ENCODE data around the gene LSAMP. TPM values are rescaled to one million over a fixed set of nuclear protein-coding genes. Genes with fewer than 3 reads are reported as not detected.

The LSAMP gene
- total and polyA plus RNA-seq, 2 donors, result 0.71 to 1.5 TPM

DNA sequence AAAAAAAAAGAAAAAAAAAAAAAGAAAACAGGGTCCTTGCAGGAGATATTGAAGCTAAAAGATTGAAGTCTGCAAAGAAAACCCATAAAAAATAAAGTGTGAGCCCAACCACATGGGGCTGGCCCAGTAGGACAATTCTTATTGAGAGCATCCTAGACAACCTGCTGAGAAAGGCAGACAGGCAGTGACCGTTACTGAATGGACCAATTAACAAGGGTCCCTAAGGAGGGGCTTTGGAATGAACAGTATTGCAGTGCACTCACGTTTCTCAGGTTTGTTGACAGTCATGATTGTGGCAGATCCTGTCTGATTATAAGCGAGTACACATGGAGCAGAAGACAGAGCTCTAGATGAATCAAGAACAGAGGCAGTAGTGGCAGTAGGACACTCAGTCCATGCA lies 168.6 kb downstream of the LSAMP start:
- WGBS, result 71% methylated on average over 3 of the region's 3 CpGs
- no peaks in the 10 kb centered on the region for H3K27me3 ChIP-seq (ENCODE audit: control insufficient read depth in 2 of 2, insufficient read depth in 1 of 2, low read length in 1 of 2)
- no peak for DNase-seq (ENCODE audit: low read depth in 6 of 9, low spot score in 9 of 9)
- no peaks in the 10 kb centered on the region for H3K4me1 ChIP-seq (ENCODE audit: control insufficient read depth in 2 of 2, insufficient read depth in 2 of 2, low read length in 2 of 2)
- no peak overlapping the region for H3K4me3 ChIP-seq (ENCODE audit: low read length in 2 of 2)
- H3K36me3 ChIP-seq (ENCODE audit: control insufficient read depth in 2 of 2, insufficient read depth in 2 of 2, low read length in 1 of 2), result no peaks in the 10 kb centered on the region
- no peaks in the 10 kb centered on the region for H3K9me3 ChIP-seq (ENCODE audit: control insufficient read depth in 2 of 2, insufficient read depth in 1 of 2, low read length in 1 of 2)
- H3K27ac ChIP-seq (ENCODE audit: low read depth in 1 of 2, low read length in 1 of 2), result no peak overlapping the region

DNA sequence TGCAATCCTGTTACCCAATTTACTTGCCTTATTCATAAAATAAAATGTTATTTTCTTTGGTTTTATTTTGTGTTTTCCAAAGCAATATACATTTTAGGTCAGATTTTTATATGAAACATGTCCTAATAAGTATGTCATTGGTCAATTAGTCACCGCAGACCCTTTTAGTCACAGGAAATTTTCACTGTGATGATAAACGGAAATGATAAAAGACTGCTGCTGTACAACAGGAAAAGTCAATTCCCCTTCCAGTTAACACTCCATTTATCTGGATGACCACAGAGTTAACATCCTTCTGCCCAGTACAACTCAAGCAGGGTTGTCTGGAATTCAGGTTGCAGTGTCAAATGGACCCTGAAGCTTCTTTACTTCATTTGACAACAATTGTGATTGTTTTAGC lies 175.2 kb downstream of the LSAMP start:
- Histone ChIP-seq H3K27ac (ENCODE audit: low read depth in 1 of 2, low read length in 1 of 2) (no peak overlapping the region), H3K4me3 (ENCODE audit: low read length in 2 of 2) (no peak overlapping the region), H3K4me1 (ENCODE audit: control insufficient read depth in 2 of 2, insufficient read depth in 2 of 2, low read length in 2 of 2) (no peaks in the 10 kb centered on the region), H3K36me3 (ENCODE audit: control insufficient read depth in 2 of 2, insufficient read depth in 2 of 2, low read length in 1 of 2) (no peaks in the 10 kb centered on the region), H3K9me3 (ENCODE audit: control insufficient read depth in 2 of 2, insufficient read depth in 1 of 2, low read length in 1 of 2) (no peaks in the 10 kb centered on the region), H3K27me3 (ENCODE audit: control insufficient read depth in 2 of 2, insufficient read depth in 1 of 2, low read length in 1 of 2) (no peaks in the 10 kb centered on the region)
- DNase-seq (ENCODE audit: low read depth in 6 of 9, low spot score in 9 of 9), result no peak
- 21% methylated on average over 2 of the region's 2 CpGs for WGBS

DNA sequence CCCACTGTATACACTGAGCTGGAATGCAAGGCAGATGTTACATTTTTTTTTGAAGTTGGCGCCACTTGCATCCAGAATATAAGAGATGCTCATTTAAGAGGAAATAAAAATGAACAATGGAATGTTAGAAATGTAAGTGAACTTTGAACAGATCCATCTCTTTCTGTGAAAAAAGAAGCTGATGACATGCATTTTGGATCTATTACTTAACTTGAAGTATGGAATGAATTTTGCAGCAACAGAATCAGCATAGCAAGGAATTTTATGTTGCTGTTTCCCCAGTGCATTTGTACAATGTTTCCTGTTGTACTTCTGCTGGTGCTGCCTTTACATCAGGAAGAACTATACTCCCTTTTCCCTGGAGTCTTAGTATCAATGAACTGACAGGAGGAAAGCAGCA lies 178.2 kb downstream of the LSAMP start:
- DNase-seq (ENCODE audit: low read depth in 6 of 9, low spot score in 9 of 9), result no peak
- H3K4me3 ChIP-seq (ENCODE audit: low read length in 2 of 2), result no peak overlapping the region
- H3K9me3 ChIP-seq (ENCODE audit: control insufficient read depth in 2 of 2, insufficient read depth in 1 of 2, low read length in 1 of 2), result no peaks in the 10 kb centered on the region
- no peak overlapping the region for H3K27ac ChIP-seq (ENCODE audit: low read depth in 1 of 2, low read length in 1 of 2)
- no peaks in the 10 kb centered on the region for H3K4me1 ChIP-seq (ENCODE audit: control insufficient read depth in 2 of 2, insufficient read depth in 2 of 2, low read length in 2 of 2)
- 91% methylated on average over 1 of the region's 1 CpG for WGBS
- H3K27me3 ChIP-seq (ENCODE audit: control insufficient read depth in 2 of 2, insufficient read depth in 1 of 2, low read length in 1 of 2), result no peaks in the 10 kb centered on the region
- no peaks in the 10 kb centered on the region for H3K36me3 ChIP-seq (ENCODE audit: control insufficient read depth in 2 of 2, insufficient read depth in 2 of 2, low read length in 1 of 2)

- DNase-seq (ENCODE audit: low read depth in 6 of 9, low spot score in 9 of 9), result no peak
- Histone ChIP-seq H3K4me1 (ENCODE audit: control insufficient read depth in 2 of 2, insufficient read depth in 2 of 2, low read length in 2 of 2) (no peaks in the 10 kb centered on the region), H3K9me3 (ENCODE audit: control insufficient read depth in 2 of 2, insufficient read depth in 1 of 2, low read length in 1 of 2) (no peaks in the 10 kb centered on the region), H3K4me3 (ENCODE audit: low read length in 2 of 2) (no peak overlapping the region), H3K27me3 (ENCODE audit: control insufficient read depth in 2 of 2, insufficient read depth in 1 of 2, low read length in 1 of 2) (no peaks in the 10 kb centered on the region), H3K27ac (ENCODE audit: low read depth in 1 of 2, low read length in 1 of 2) (no peak overlapping the region), H3K36me3 (ENCODE audit: control insufficient read depth in 2 of 2, insufficient read depth in 2 of 2, low read length in 1 of 2) (no peaks in the 10 kb centered on the region)
- WGBS, result 86% methylated on average over 1 of the region's 1 CpG
Measured at GRCh38 chr3:116265976-116266584, 179.2 kb downstream of the LSAMP start.

- H3K27me3 ChIP-seq (ENCODE audit: control insufficient read depth in 2 of 2, insufficient read depth in 1 of 2, low read length in 1 of 2), result no peaks in the 10 kb centered on the region
- no peaks in the 10 kb centered on the region for H3K4me1 ChIP-seq (ENCODE audit: control insufficient read depth in 2 of 2, insufficient read depth in 2 of 2, low read length in 2 of 2)
- no peak overlapping the region for H3K4me3 ChIP-seq (ENCODE audit: low read length in 2 of 2)
- no peaks in the 10 kb centered on the region for H3K36me3 ChIP-seq (ENCODE audit: control insufficient read depth in 2 of 2, insufficient read depth in 2 of 2, low read length in 1 of 2)
- no peak overlapping the region for H3K27ac ChIP-seq (ENCODE audit: low read depth in 1 of 2, low read length in 1 of 2)
- DNase-seq (ENCODE audit: low read depth in 6 of 9, low spot score in 9 of 9), result no peak
- no peaks in the 10 kb centered on the region for H3K9me3 ChIP-seq (ENCODE audit: control insufficient read depth in 2 of 2, insufficient read depth in 1 of 2, low read length in 1 of 2)
- WGBS, result 87% methylated on average over 8 of the region's 8 CpGs
Measured at GRCh38 chr3:116265320-116265695, 180.0 kb downstream of the LSAMP start.

DNA sequence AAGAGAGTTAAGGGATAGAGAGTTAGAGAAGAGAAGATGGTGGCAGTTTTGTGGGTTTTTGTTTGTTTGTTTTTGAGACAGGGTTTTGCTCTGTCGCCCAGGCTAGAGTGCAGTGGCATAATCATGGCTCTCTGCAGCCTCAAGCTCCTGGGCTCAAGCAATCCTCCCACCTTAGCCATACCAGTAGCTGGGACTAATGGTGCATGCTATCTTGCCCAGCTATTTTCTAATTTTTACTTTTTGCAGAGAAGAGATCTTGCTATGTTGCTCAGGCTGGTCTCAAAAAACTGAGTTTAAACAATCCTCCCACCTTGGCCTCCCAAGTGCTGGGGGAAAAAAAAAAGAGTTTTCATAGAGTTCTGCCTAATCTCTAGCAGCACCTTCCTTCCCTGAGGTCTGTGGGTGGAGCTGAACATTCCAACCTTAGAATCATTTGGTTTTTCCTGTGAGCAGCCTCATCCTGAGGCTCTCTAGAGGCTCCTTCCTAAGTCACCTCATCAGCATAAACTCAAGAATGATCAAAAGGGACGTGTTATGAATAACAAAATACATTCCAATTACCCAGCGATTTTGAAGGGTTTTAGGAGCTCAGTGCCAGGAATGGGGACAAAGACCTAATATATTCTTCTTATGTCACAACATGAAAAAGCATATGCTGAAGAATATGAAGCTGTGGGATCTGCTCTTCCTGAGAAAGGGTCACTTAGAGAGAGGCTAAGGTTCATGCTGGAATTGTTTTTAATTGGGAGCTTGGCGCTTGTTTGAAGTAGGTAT lies 180.6 kb downstream of the LSAMP start:
- Histone ChIP-seq H3K9me3 (ENCODE audit: control insufficient read depth in 2 of 2, insufficient read depth in 1 of 2, low read length in 1 of 2) (no peaks in the 10 kb centered on the region), H3K4me3 (ENCODE audit: low read length in 2 of 2) (no peak overlapping the region), H3K36me3 (ENCODE audit: control insufficient read depth in 2 of 2, insufficient read depth in 2 of 2, low read length in 1 of 2) (no peaks in the 10 kb centered on the region), H3K4me1 (ENCODE audit: control insufficient read depth in 2 of 2, insufficient read depth in 2 of 2, low read length in 2 of 2) (no peaks in the 10 kb centered on the region), H3K27me3 (ENCODE audit: control insufficient read depth in 2 of 2, insufficient read depth in 1 of 2, low read length in 1 of 2) (no peaks in the 10 kb centered on the region), H3K27ac (ENCODE audit: low read depth in 1 of 2, low read length in 1 of 2) (no peak overlapping the region)
- WGBS, result 83% methylated on average over 4 of the region's 4 CpGs
- DNase-seq (ENCODE audit: low read depth in 6 of 9, low spot score in 9 of 9), result no peak

DNA sequence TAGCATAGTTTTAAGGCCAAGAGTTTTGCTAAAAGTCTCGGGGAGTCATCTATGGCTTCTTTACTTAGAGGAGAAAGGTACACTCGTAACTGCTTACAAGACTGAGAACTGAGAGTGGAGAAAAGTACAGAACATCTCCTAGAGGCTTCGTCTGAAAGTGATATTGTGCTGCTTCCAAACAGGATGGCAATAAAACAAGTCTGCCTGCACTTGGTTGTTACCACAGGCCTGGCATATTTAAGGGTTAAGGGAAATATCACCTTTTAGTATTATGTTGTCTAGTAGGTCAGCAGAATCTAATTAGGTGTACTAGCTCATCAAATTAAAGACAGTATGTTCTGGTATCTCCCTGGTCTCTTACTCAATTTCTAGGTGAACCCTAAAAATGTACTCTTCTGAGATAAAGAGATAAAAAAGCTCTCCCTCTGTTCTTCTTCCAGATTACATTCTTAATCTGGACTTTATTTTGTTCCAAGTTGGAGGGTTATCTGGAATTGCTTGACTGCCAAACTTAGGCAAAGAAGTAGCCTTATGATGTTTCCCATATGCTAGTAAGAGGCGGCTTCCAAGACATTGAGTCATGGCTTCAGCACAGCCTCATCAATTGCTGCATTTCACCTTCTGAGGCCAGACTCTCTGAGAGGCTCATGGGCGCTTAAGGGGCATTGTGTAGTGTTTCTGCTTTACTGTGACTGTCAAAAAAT lies 181.3 kb downstream of the LSAMP start:
- H3K9me3 ChIP-seq (ENCODE audit: control insufficient read depth in 2 of 2, insufficient read depth in 1 of 2, low read length in 1 of 2), result no peaks in the 10 kb centered on the region
- no peak for DNase-seq (ENCODE audit: low read depth in 6 of 9, low spot score in 9 of 9)
- H3K27ac ChIP-seq (ENCODE audit: low read depth in 1 of 2, low read length in 1 of 2), result no peak overlapping the region
- H3K27me3 ChIP-seq (ENCODE audit: control insufficient read depth in 2 of 2, insufficient read depth in 1 of 2, low read length in 1 of 2), result no peaks in the 10 kb centered on the region
- H3K4me3 ChIP-seq (ENCODE audit: low read length in 2 of 2), result no peak overlapping the region
- no peaks in the 10 kb centered on the region for H3K36me3 ChIP-seq (ENCODE audit: control insufficient read depth in 2 of 2, insufficient read depth in 2 of 2, low read length in 1 of 2)
- 73% methylated on average over 5 of the region's 5 CpGs for WGBS
- no peaks in the 10 kb centered on the region for H3K4me1 ChIP-seq (ENCODE audit: control insufficient read depth in 2 of 2, insufficient read depth in 2 of 2, low read length in 2 of 2)

- no peaks in the 10 kb centered on the region for H3K36me3 ChIP-seq (ENCODE audit: control insufficient read depth in 2 of 2, insufficient read depth in 2 of 2, low read length in 1 of 2)
- no peaks in the 10 kb centered on the region for H3K27me3 ChIP-seq (ENCODE audit: control insufficient read depth in 2 of 2, insufficient read depth in 1 of 2, low read length in 1 of 2)
- no peaks in the 10 kb centered on the region for H3K9me3 ChIP-seq (ENCODE audit: control insufficient read depth in 2 of 2, insufficient read depth in 1 of 2, low read length in 1 of 2)
- H3K27ac ChIP-seq (ENCODE audit: low read depth in 1 of 2, low read length in 1 of 2), result no peak overlapping the region
- no peak for DNase-seq (ENCODE audit: low read depth in 6 of 9, low spot score in 9 of 9)
- WGBS, result 63% methylated on average over 2 of the region's 2 CpGs
- H3K4me1 ChIP-seq (ENCODE audit: control insufficient read depth in 2 of 2, insufficient read depth in 2 of 2, low read length in 2 of 2), result no peaks in the 10 kb centered on the region
- H3K4me3 ChIP-seq (ENCODE audit: low read length in 2 of 2), result no peak overlapping the region
Measured at GRCh38 chr3:116260491-116260890, 184.8 kb downstream of the LSAMP start.

- no peaks in the 10 kb centered on the region for H3K36me3 ChIP-seq (ENCODE audit: control insufficient read depth in 2 of 2, insufficient read depth in 2 of 2, low read length in 1 of 2)
- H3K27me3 ChIP-seq (ENCODE audit: control insufficient read depth in 2 of 2, insufficient read depth in 1 of 2, low read length in 1 of 2), result no peaks in the 10 kb centered on the region
- no peaks in the 10 kb centered on the region for H3K9me3 ChIP-seq (ENCODE audit: control insufficient read depth in 2 of 2, insufficient read depth in 1 of 2, low read length in 1 of 2)
- no peak overlapping the region for H3K27ac ChIP-seq (ENCODE audit: low read depth in 1 of 2, low read length in 1 of 2)
- H3K4me1 ChIP-seq (ENCODE audit: control insufficient read depth in 2 of 2, insufficient read depth in 2 of 2, low read length in 2 of 2), result no peaks in the 10 kb centered on the region
- H3K4me3 ChIP-seq (ENCODE audit: low read length in 2 of 2), result no peak overlapping the region
- DNase-seq (ENCODE audit: low read depth in 6 of 9, low spot score in 9 of 9), result no peak
Measured at GRCh38 chr3:116259984-116260383, 185.3 kb downstream of the LSAMP start.
